ENCODE results near the gene MGST1. TPM values are rescaled to one million over a fixed set of nuclear protein-coding genes. Genes with fewer than 3 reads are reported as not detected.
A peak's percentile ranks its signal among the peaks of the same experiment; 100 is the strongest.

The MGST1 gene
- total and polyA plus RNA-seq, 4 donors = 84.6 to 2,615 (median 1,043) TPM

DNA sequence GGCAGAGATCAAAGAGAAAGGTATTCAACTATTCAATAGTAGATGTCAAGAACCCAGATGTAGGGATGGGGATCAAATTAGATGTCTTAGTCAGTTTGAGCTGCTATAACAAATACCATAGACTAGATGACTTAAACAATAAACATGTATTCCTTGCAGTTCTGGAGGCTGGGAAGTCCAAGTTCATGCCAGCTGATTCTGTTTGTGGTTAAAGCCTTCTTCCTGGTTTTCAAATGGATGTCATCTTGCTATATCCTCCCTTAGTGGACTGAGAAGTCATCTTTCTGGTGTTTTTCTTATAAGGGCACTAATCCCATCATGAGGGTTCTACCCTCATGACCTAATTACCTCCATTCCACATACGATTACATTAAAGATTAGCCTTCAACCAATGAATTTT is 19.5 kb upstream of the MGST1 start:
- TF ChIP-seq TAF1 (conservative IDR thresholded peaks at IDR 0.05) = no peak
- no peak for TF ChIP-seq YY1 (IDR thresholded peaks at IDR 0.05)
- WGBS = 95% methylated on average over 1 of the region's 1 CpG
- H3K4me3 ChIP-seq (ENCODE audit: low read depth in 1 of 3, low read length in 3 of 3) = no peak overlapping the region
- H3K27ac ChIP-seq (ENCODE audit: low read depth in 1 of 2, low read length in 2 of 2) = no peak overlapping the region
- H3K36me3 ChIP-seq (ENCODE audit: control insufficient read depth in 4 of 4, insufficient read depth in 3 of 4, low read depth in 1 of 4, low read length in 3 of 4) = no peaks in the 10 kb centered on the region
- H3K27me3 ChIP-seq (ENCODE audit: control insufficient read depth in 4 of 4, insufficient read depth in 4 of 4, low read length in 3 of 4) = no peaks in the 10 kb centered on the region
- peaks cover 0 to 4% (median 0%) of the 10 kb centered on the region in 4 donors for H3K9me3 ChIP-seq (ENCODE audit: control insufficient read depth in 4 of 4, low read length in 3 of 4)
- no peak for DNase-seq (ENCODE audit: low spot score)
- H3K4me1 ChIP-seq (ENCODE audit: control insufficient read depth in 4 of 4, insufficient read depth in 4 of 4, low read length in 3 of 4) = peaks cover 3 to 11% (median 4%) of the 10 kb centered on the region in 4 donors
- H3K9ac ChIP-seq (ENCODE audit: low read depth in 1 of 2, low read length in 2 of 2) = no peak overlapping the region

DNA sequence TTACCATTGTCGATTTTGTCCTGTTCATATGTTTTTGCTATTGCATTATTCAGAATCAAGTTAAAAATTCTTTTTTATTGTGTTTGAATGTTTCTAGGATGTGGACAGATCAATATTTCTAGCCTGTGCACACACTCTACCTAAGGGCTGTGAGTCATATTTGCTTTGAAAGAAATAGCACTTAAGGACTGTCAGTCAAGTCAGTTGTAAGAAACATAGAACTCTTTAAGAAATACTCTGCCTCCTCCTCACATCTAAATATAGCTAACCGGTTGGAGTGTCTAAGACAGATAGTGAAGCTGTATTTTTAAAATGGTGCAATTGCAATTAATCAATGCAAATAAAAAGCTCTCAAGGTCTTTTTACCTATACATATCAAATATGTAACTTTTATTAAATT is 17.9 kb upstream of the MGST1 start:
- H3K27me3 ChIP-seq (ENCODE audit: control insufficient read depth in 4 of 4, insufficient read depth in 4 of 4, low read length in 3 of 4) = no peaks in the 10 kb centered on the region
- 80% methylated on average over 2 of the region's 2 CpGs for WGBS
- H3K36me3 ChIP-seq (ENCODE audit: control insufficient read depth in 4 of 4, insufficient read depth in 3 of 4, low read depth in 1 of 4, low read length in 3 of 4) = no peaks in the 10 kb centered on the region
- H3K4me3 ChIP-seq (ENCODE audit: low read depth in 1 of 3, low read length in 3 of 3) = no peak overlapping the region
- DNase-seq (ENCODE audit: low spot score) = no peak
- H3K27ac ChIP-seq (ENCODE audit: low read depth in 1 of 2, low read length in 2 of 2) = no peak overlapping the region
- no peak overlapping the region for H3K9ac ChIP-seq (ENCODE audit: low read depth in 1 of 2, low read length in 2 of 2)
- H3K9me3 ChIP-seq (ENCODE audit: control insufficient read depth in 4 of 4, low read length in 3 of 4) = peaks cover 0 to 4% (median 0%) of the 10 kb centered on the region in 4 donors
- H3K4me1 ChIP-seq (ENCODE audit: control insufficient read depth in 4 of 4, insufficient read depth in 4 of 4, low read length in 3 of 4) = peaks cover 3 to 11% (median 4%) of the 10 kb centered on the region in 4 donors
- no peak for TF ChIP-seq HNF4A (conservative IDR thresholded peaks at IDR 0.05)
- TF ChIP-seq RXRA (IDR thresholded peaks at IDR 0.05) = no peak

DNA sequence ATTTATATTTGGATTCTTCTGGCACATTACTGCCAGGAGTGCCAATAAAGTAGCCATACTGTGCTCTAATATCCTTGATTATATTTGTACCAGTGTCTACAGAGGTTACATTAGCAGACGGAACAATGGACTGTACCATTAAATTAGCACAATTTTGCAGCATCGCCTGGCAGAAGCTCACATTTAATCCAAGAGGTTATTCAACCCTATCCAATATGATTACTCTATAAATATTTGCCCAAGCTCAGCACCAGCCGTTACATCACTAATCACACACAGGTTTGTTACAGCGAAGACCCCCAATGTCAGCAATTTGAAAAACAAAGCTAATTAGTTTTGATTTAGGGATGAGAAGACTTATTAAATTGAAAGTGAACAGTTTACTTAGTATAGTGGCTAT is 16.9 kb upstream of the MGST1 start:
- TF ChIP-seq RXRA (IDR thresholded peaks at IDR 0.05) (peak; percentile 71 to 75), TAF1 (conservative IDR thresholded peaks at IDR 0.05) (no peak)
- Histone ChIP-seq H3K27me3 (ENCODE audit: control insufficient read depth in 4 of 4, insufficient read depth in 4 of 4, low read length in 3 of 4) (no peaks in the 10 kb centered on the region), H3K4me3 (ENCODE audit: low read depth in 1 of 3, low read length in 3 of 3) (no peak overlapping the region), H3K9me3 (ENCODE audit: control insufficient read depth in 4 of 4, low read length in 3 of 4) (peaks cover 0 to 4% (median 0%) of the 10 kb centered on the region in 4 donors), H3K36me3 (ENCODE audit: control insufficient read depth in 4 of 4, insufficient read depth in 3 of 4, low read depth in 1 of 4, low read length in 3 of 4) (no peaks in the 10 kb centered on the region), H3K9ac (ENCODE audit: low read depth in 1 of 2, low read length in 2 of 2) (no peak overlapping the region), H3K4me1 (ENCODE audit: control insufficient read depth in 4 of 4, insufficient read depth in 4 of 4, low read length in 3 of 4) (peaks cover 3 to 11% (median 4%) of the 10 kb centered on the region in 4 donors), H3K27ac (ENCODE audit: low read depth in 1 of 2, low read length in 2 of 2) (no peak overlapping the region)
- no peak for DNase-seq (ENCODE audit: low spot score)
- WGBS = 41% methylated on average over 4 of the region's 4 CpGs

- no peak overlapping the region for H3K27ac ChIP-seq (ENCODE audit: low read depth in 1 of 2, low read length in 2 of 2)
- no peak for TF ChIP-seq SP1 (IDR thresholded peaks at IDR 0.05)
- TF ChIP-seq REST (IDR thresholded peaks at IDR 0.05) = no peak
- no peak for TF ChIP-seq FOXA2 (IDR thresholded peaks at IDR 0.05)
- TF ChIP-seq RXRA (IDR thresholded peaks at IDR 0.05) = no peak
- no peak for TF ChIP-seq ZBTB33 (IDR thresholded peaks at IDR 0.05)
- no peak for TF ChIP-seq HNF4A (conservative IDR thresholded peaks at IDR 0.05)
- no peak for TF ChIP-seq GABPA (IDR thresholded peaks at IDR 0.05 in 1 of 2, conservative IDR thresholded peaks at IDR 0.05 in 1 of 2)
- TF ChIP-seq ATF3 (IDR thresholded peaks at IDR 0.05) = no peak
- no peak for TF ChIP-seq YY1 (IDR thresholded peaks at IDR 0.05)
- TF ChIP-seq, protein P1, sequence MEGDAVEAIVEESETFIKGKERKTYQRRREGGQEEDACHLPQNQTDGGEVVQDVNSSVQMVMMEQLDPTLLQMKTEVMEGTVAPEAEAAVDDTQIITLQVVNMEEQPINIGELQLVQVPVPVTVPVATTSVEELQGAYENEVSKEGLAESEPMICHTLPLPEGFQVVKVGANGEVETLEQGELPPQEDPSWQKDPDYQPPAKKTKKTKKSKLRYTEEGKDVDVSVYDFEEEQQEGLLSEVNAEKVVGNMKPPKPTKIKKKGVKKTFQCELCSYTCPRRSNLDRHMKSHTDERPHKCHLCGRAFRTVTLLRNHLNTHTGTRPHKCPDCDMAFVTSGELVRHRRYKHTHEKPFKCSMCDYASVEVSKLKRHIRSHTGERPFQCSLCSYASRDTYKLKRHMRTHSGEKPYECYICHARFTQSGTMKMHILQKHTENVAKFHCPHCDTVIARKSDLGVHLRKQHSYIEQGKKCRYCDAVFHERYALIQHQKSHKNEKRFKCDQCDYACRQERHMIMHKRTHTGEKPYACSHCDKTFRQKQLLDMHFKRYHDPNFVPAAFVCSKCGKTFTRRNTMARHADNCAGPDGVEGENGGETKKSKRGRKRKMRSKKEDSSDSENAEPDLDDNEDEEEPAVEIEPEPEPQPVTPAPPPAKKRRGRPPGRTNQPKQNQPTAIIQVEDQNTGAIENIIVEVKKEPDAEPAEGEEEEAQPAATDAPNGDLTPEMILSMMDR (IDR thresholded peaks at IDR 0.05; ENCODE audit: low read depth, low read length, missing input control) = no peak
- TF ChIP-seq, protein P2, sequence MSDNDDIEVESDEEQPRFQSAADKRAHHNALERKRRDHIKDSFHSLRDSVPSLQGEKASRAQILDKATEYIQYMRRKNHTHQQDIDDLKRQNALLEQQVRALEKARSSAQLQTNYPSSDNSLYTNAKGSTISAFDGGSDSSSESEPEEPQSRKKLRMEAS (IDR thresholded peaks at IDR 0.05) = no peak
- no peak for TF ChIP-seq NR2F2 (IDR thresholded peaks at IDR 0.05)
- no peak for TF ChIP-seq EGR1 (IDR thresholded peaks at IDR 0.05; ENCODE audit: low read depth in 2 of 2)
- TF ChIP-seq HNF4G (IDR thresholded peaks at IDR 0.05) = no peak
- TF ChIP-seq RAD21 (IDR thresholded peaks at IDR 0.05) = no peak
- H3K4me1 ChIP-seq (ENCODE audit: control insufficient read depth in 4 of 4, insufficient read depth in 4 of 4, low read length in 3 of 4) = peaks cover 3 to 11% (median 4%) of the 10 kb centered on the region in 4 donors
- no peak overlapping the region for H3K9ac ChIP-seq (ENCODE audit: low read depth in 1 of 2, low read length in 2 of 2)
- H3K4me3 ChIP-seq (ENCODE audit: low read depth in 1 of 3, low read length in 3 of 3) = no peak overlapping the region
- H3K27me3 ChIP-seq (ENCODE audit: control insufficient read depth in 4 of 4, insufficient read depth in 4 of 4, low read length in 3 of 4) = no peaks in the 10 kb centered on the region
- no peaks in the 10 kb centered on the region for H3K36me3 ChIP-seq (ENCODE audit: control insufficient read depth in 4 of 4, insufficient read depth in 3 of 4, low read depth in 1 of 4, low read length in 3 of 4)
- H3K9me3 ChIP-seq (ENCODE audit: control insufficient read depth in 4 of 4, low read length in 3 of 4) = peaks cover 0 to 4% (median 0%) of the 10 kb centered on the region in 4 donors
- DNase-seq (ENCODE audit: low spot score) = no peak
- WGBS = 83% methylated on average over 2 of the region's 2 CpGs
These were observed 15.4 kb upstream of the MGST1 start for GRCh38 chr12:16331998-16332397.
